ENCODE data around the gene SLC27A1. TPM values are rescaled to one million over a fixed set of nuclear protein-coding genes. Genes with fewer than 3 reads are reported as not detected.
"Not testable (repeated sequence)": the region's sequence is repeated elsewhere in the genome, so short reads cannot be mapped to it uniquely, and the experiment has no call there.

SLC27A1 gene
- total RNA-seq, 1 donor, result 5.8 TPM

- H3K27me3 ChIP-seq (ENCODE audit: insufficient read depth, low read length), result no peaks in the 10 kb centered on the region
- no peak overlapping the region for H3K4me3 ChIP-seq (ENCODE audit: low read length)
- no peaks in the 10 kb centered on the region for H3K9me3 ChIP-seq (ENCODE audit: low read depth, low read length)
- H3K4me1 ChIP-seq (ENCODE audit: insufficient read depth, low read length), result peaks cover 31% of the 10 kb centered on the region
Observed at GRCh38 chr19:17490411-17490810, 20.1 kb downstream of the SLC27A1 start.

DNA sequence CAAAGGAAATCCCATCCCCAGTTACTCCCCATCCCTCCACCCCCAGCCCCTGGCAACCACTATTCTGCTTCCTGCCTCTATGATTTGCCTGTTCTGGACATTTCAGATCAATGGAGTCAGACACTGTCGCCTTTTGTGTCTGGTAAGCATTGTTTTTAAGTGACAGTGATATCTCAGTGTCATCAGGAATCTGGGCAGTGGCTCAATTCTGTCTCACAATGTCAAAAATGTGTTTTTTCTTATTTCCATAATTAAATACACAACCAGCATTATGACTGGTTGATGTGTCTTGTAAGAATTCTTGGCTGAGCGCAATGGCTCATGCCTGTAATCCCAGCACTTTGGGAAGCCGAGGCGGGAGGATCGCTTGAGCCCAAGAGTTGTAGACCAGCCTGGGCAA is 21.0 kb downstream of the SLC27A1 start:
- Histone ChIP-seq H3K4me1 (ENCODE audit: insufficient read depth, low read length) (peaks cover 38% of the 10 kb centered on the region), H3K27me3 (ENCODE audit: insufficient read depth, low read length) (no peaks in the 10 kb centered on the region), H3K9me3 (ENCODE audit: low read depth, low read length) (no peaks in the 10 kb centered on the region), H3K4me3 (ENCODE audit: low read length) (no peak overlapping the region)

- Histone ChIP-seq H3K27me3 (ENCODE audit: insufficient read depth, low read length) (no peaks in the 10 kb centered on the region), H3K4me3 (ENCODE audit: low read length) (no peak overlapping the region), H3K9me3 (ENCODE audit: low read depth, low read length) (no peaks in the 10 kb centered on the region), H3K4me1 (ENCODE audit: insufficient read depth, low read length) (peaks cover 27% of the 10 kb centered on the region)
Observed at GRCh38 chr19:17495639-17496296, 25.4 kb downstream of the SLC27A1 start.

GRCh38 chr19:17496337-17496997 is 26.1 kb downstream of the SLC27A1 start:
- Histone ChIP-seq H3K4me3 (ENCODE audit: low read length) (no peak overlapping the region), H3K27me3 (ENCODE audit: insufficient read depth, low read length) (no peaks in the 10 kb centered on the region), H3K4me1 (ENCODE audit: insufficient read depth, low read length) (peaks cover 26% of the 10 kb centered on the region), H3K9me3 (ENCODE audit: low read depth, low read length) (no peaks in the 10 kb centered on the region)

DNA sequence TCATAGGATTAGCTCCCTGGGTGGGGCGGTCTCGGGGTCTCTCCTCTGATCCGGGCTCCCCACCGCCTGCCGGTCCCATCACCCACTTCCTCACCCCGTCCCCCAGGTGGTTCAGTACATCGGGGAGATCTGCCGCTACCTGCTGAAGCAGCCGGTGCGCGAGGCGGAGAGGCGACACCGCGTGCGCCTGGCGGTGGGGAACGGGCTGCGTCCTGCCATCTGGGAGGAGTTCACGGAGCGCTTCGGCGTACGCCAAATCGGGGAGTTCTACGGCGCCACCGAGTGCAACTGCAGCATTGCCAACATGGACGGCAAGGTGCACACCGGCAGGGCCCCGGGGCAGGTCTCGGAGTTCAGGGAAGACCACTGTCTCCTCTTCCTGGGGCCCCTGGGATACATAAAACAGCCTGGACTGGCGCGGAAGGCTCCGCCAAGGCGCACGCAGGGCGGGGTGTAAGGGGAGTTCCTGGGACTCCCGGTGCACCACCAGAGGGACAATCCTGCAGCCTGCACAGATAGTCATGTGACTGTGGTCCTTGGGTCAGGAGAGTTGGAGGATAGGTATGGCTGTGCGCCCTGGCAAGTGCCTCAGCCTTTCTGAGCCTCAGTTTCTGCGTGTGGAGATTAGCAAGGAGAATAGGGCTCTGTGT is 26.9 kb downstream of the SLC27A1 start:
- H3K9me3 ChIP-seq (ENCODE audit: low read depth, low read length), result no peaks in the 10 kb centered on the region
- peaks cover 26% of the 10 kb centered on the region for H3K4me1 ChIP-seq (ENCODE audit: insufficient read depth, low read length)
- no peaks in the 10 kb centered on the region for H3K27me3 ChIP-seq (ENCODE audit: insufficient read depth, low read length)
- H3K4me3 ChIP-seq (ENCODE audit: low read length), result no peak overlapping the region

DNA sequence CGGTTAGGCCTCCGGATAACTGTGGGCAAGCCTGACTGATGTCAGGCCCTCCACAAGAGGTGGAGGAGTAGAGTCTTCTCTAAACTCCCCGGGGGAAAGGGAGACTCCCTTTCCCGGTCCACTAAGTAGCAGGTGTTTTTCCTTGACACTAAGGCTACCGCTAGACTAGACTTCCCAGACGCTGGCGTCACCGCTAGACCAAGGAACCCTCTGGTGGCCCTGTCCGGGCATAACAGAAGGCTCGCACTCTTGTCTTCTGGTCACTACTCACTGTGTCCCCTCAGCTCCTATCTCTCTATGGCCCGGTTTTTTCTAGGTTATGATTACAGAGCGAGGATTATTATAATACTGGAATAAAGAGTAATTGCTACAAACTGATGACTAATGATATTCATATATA is 28.7 kb downstream of the SLC27A1 start:
- not testable (repeated sequence) for H3K27me3 ChIP-seq (ENCODE audit: insufficient read depth, low read length); H3K9me3 ChIP-seq (ENCODE audit: low read depth, low read length); H3K4me3 ChIP-seq (ENCODE audit: low read length)
- H3K4me1 ChIP-seq (ENCODE audit: insufficient read depth, low read length), result peaks cover 26% of the 10 kb centered on the region

- Histone ChIP-seq H3K27me3 (ENCODE audit: insufficient read depth, low read length) (no peaks in the 10 kb centered on the region), H3K4me1 (ENCODE audit: insufficient read depth, low read length) (peaks cover 30% of the 10 kb centered on the region), H3K9me3 (ENCODE audit: low read depth, low read length) (no peaks in the 10 kb centered on the region), H3K4me3 (ENCODE audit: low read length) (no peak overlapping the region)
Observed at GRCh38 chr19:17499648-17500446, 29.5 kb downstream of the SLC27A1 start.

DNA sequence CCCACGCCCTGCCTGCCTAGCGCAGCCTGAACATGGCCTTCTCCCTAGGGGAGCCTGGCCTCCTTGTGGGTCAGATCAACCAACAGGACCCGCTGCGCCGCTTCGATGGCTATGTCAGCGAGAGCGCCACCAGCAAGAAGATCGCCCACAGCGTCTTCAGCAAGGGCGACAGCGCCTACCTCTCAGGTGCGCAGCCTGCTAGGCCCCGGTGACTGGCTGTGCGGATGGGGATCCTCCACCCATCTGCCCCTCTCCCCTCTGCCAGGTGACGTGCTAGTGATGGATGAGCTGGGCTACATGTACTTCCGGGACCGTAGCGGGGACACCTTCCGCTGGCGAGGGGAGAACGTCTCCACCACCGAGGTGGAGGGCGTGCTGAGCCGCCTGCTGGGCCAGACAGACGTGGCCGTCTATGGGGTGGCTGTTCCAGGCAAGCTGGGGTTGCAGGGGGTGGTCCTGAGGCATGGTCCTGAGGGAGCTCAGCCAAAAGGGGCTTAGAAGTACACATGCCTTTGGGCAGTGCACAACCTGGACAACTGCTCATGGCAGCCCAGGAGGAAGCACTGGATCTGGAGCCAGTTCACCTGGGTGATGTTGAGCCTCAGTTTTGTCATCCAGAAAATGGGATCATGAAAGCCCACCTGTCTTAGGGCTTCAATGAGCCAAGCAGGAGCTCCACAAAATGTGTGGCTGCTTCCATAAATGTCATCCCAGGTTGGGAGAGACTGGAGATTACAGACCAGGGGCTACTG is 30.3 kb downstream of the SLC27A1 start:
- Histone ChIP-seq H3K4me3 (ENCODE audit: low read length) (no peak overlapping the region), H3K9me3 (ENCODE audit: low read depth, low read length) (no peaks in the 10 kb centered on the region), H3K27me3 (ENCODE audit: insufficient read depth, low read length) (no peaks in the 10 kb centered on the region), H3K4me1 (ENCODE audit: insufficient read depth, low read length) (peaks cover 30% of the 10 kb centered on the region)

DNA sequence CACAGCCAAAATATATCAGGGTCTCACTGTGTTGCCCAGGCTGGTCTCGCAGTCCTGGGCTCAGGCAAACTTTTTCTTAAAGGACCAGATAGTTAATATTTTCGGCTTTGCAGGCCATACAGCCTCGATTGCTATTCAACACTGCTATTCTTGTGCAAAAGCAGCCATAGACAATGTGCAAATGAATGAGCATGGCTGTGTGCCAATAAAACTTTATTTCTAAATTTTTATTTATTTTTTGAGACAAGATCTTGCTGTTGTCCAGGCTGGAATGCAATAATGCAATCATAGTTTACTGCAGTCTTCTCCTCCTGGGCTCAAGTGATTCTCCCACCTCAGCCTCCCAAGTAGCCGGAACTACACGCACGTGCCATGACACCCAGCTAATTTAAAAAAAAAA is 32.9 kb downstream of the SLC27A1 start:
- Histone ChIP-seq H3K9me3 (ENCODE audit: low read depth, low read length) (no peaks in the 10 kb centered on the region), H3K4me1 (ENCODE audit: insufficient read depth, low read length) (peaks cover 22% of the 10 kb centered on the region), H3K4me3 (ENCODE audit: low read length) (no peak overlapping the region), H3K27me3 (ENCODE audit: insufficient read depth, low read length) (no peaks in the 10 kb centered on the region)

DNA sequence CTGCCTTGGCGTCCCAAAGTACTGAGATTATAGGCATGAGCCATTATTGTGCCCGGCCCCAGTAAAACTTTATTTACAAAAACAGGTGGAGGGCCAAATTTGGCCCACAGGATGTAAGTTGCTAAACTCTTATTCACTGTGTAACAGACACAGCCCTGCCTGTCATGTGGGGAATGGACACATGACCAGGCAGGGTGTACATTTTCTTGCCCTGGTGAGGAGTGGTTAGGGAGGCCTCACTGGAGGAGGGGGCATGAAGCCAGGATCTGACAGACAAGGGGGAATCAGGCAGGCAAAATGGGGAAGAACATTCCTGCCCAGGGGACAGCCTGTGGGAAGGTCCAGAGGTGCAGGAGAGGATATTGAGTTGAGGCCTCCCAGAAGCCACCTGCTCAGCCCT is 33.7 kb downstream of the SLC27A1 start:
- Histone ChIP-seq H3K27me3 (ENCODE audit: insufficient read depth, low read length) (no peaks in the 10 kb centered on the region), H3K4me3 (ENCODE audit: low read length) (no peak overlapping the region), H3K4me1 (ENCODE audit: insufficient read depth, low read length) (peaks cover 23% of the 10 kb centered on the region), H3K9me3 (ENCODE audit: low read depth, low read length) (no peaks in the 10 kb centered on the region)

DNA sequence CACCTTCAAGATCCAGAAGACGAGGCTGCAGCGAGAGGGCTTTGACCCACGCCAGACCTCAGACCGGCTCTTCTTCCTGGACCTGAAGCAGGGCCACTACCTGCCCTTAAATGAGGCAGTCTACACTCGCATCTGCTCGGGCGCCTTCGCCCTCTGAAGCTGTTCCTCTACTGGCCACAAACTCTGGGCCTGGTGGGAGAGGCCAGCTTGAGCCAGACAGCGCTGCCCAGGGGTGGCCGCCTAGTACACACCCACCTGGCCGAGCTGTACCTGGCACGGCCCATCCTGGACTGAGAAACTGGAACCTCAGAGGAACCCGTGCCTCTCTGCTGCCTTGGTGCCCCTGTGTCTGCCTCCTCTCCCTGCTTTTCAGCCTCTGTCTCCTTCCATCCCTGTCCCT is 34.1 kb downstream of the SLC27A1 start:
- no peaks in the 10 kb centered on the region for H3K9me3 ChIP-seq (ENCODE audit: low read depth, low read length)
- H3K27me3 ChIP-seq (ENCODE audit: insufficient read depth, low read length), result no peaks in the 10 kb centered on the region

DNA sequence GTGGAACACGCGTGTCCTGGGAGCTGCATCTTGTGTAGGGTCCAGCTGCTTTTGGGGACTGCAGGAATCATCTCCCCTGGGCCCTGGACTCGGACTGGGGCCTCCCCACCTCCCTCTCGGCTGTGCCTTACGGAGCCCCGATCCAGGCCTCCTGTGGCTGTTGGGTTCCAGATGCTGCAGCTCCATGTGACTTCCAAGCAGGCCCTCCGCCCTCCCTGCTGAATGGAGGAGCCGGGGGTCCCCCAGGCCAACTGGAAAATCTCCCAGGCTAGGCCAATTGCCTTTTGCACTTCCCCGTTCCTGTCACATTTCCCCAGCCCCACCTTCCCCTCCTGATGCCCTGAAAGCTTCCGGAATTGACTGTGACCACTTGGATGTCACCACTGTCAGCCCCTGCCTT is 34.9 kb downstream of the SLC27A1 start:
- Histone ChIP-seq H3K4me3 (ENCODE audit: low read length) (no peak overlapping the region), H3K9me3 (ENCODE audit: low read depth, low read length) (no peaks in the 10 kb centered on the region), H3K27me3 (ENCODE audit: insufficient read depth, low read length) (no peaks in the 10 kb centered on the region), H3K4me1 (ENCODE audit: insufficient read depth, low read length) (peaks cover 15% of the 10 kb centered on the region)

More for the DNA sequence above, 34.1 kb downstream of the SLC27A1 start:
- Histone ChIP-seq H3K4me3 (ENCODE audit: low read length) (no peak overlapping the region), H3K4me1 (ENCODE audit: insufficient read depth, low read length) (peaks cover 21% of the 10 kb centered on the region)

- no peak overlapping the region for H3K4me3 ChIP-seq (ENCODE audit: low read length)
Observed at GRCh38 chr19:17506745-17507144, 36.4 kb downstream of the SLC27A1 start.

GRCh38 chr19:17508558-17508933 is 38.2 kb downstream of the SLC27A1 start:
- H3K4me3 ChIP-seq (ENCODE audit: low read length); H3K27me3 ChIP-seq (ENCODE audit: insufficient read depth, low read length); H3K9me3 ChIP-seq (ENCODE audit: low read depth, low read length): not testable (repeated sequence)
- peaks cover 29% of the 10 kb centered on the region for H3K4me1 ChIP-seq (ENCODE audit: insufficient read depth, low read length)

More at GRCh38 chr19:17506745-17507144, 36.4 kb downstream of the SLC27A1 start:
- Histone ChIP-seq H3K4me1 (ENCODE audit: insufficient read depth, low read length) (peaks cover 17% of the 10 kb centered on the region), H3K27me3 (ENCODE audit: insufficient read depth, low read length) (no peaks in the 10 kb centered on the region), H3K9me3 (ENCODE audit: low read depth, low read length) (no peaks in the 10 kb centered on the region)
